ENCODE measurements around the gene ERBB2. TPM values are rescaled to one million over a fixed set of nuclear protein-coding genes. Genes with fewer than 3 reads are reported as not detected.

The ERBB2 gene
- total and polyA plus RNA-seq, 2 of the 13 experiments (the other 11 are each of a cell fraction or from before 2014, with no cell fraction given), result 57.7 to 64.1 TPM

- TF ChIP-seq FOSL1 (CRISPR knock-in tag; IDR thresholded peaks at IDR 0.05; ENCODE audit: borderline replicate concordance) (peak; percentile 35; the same call in 1 of the 2 replicates), ZNF414 (CRISPR knock-in tag; IDR thresholded peaks at IDR 0.05) (peak; percentile 95), ZBTB44 (CRISPR knock-in tag; IDR thresholded peaks at IDR 0.05) (0 out of 2 replicates have a peak, but pooled peaks have one; percentile 48), SMARCC2 (IDR thresholded peaks at IDR 0.05) (no peak), ZSCAN9 (CRISPR knock-in tag; IDR thresholded peaks at IDR 0.05; ENCODE audit: borderline replicate concordance) (peak; percentile 72), KIAA2018 (CRISPR knock-in tag; IDR thresholded peaks at IDR 0.05; ENCODE audit: borderline replicate concordance) (no peak), ZNF550 (CRISPR knock-in tag; IDR thresholded peaks at IDR 0.05; ENCODE audit: borderline replicate concordance) (no peak), ZNF598 (CRISPR knock-in tag; IDR thresholded peaks at IDR 0.05; ENCODE audit: borderline replicate concordance) (peak; percentile 88; the same call in 1 of the 2 replicates), ZNF264 (CRISPR knock-in tag; IDR thresholded peaks at IDR 0.05) (peak; percentile 58; the same call in 1 of the 2 replicates), ARNTL (CRISPR knock-in tag; IDR thresholded peaks at IDR 0.05) (peak; percentile 45; the same call in 1 of the 2 replicates), ZNF770 (CRISPR knock-in tag; IDR thresholded peaks at IDR 0.05) (peak; percentile 54; the same call in 1 of the 2 replicates), NFKBIZ (CRISPR knock-in tag; IDR thresholded peaks at IDR 0.05) (no peak), ZNF788 (CRISPR knock-in tag; IDR thresholded peaks at IDR 0.05; ENCODE audit: borderline replicate concordance) (0 out of 2 replicates have a peak, but pooled peaks have one; percentile 33), MTERF4 (CRISPR knock-in tag; IDR thresholded peaks at IDR 0.05) (peak; percentile 95)
Measured at GRCh38 chr17:39737760-39738567, 38.1 kb downstream of the ERBB2 start, which contains the start of gene GRB7 (continued).
